Adrenal gland (tissue), 5 donors: ENCODE data around the gene HNF4A.

Source experiments
- CTCF ChIP-seq, 6 experiments: fragments of 450-650 bp in 4 of 6; fragments of 200-600 bp in 2 of 6; sonication (generic) in 1 of 6; IDR thresholded peaks; 1 replicate in 5 of 6; 2 replicates in 1 of 6; pipeline versions ENCODE4 v1.5.1 to v1.8.0; 2016 to 2021; ENCODE audit warnings: antibody characterized with exemption in 6 of 6, mild to moderate bottlenecking in 2 of 6, moderate library complexity in 1 of 6
- POLR2A ChIP-seq, 2 donors: fragments of 450-650 bp; IDR thresholded peaks; one replicate each; pipeline ENCODE4 v1.6.1; 2017; ENCODE audit warnings: antibody characterized with exemption in 2 of 2, mild to moderate bottlenecking in 2 of 2, moderate library complexity in 1 of 2
- donor health status: DM: no; HTN: no; CAD: no.

- TF ChIP-seq CTCF (IDR thresholded peaks at IDR 0.05) (no peak), POLR2A (IDR thresholded peaks at IDR 0.05) (no peak)
Observed at GRCh38 chr20:44438782-44439181, 83.3 kb downstream of the HNF4A start.
